Measurements from ENCODE around the gene TMEM185B.

TMEM185B gene

DNA sequence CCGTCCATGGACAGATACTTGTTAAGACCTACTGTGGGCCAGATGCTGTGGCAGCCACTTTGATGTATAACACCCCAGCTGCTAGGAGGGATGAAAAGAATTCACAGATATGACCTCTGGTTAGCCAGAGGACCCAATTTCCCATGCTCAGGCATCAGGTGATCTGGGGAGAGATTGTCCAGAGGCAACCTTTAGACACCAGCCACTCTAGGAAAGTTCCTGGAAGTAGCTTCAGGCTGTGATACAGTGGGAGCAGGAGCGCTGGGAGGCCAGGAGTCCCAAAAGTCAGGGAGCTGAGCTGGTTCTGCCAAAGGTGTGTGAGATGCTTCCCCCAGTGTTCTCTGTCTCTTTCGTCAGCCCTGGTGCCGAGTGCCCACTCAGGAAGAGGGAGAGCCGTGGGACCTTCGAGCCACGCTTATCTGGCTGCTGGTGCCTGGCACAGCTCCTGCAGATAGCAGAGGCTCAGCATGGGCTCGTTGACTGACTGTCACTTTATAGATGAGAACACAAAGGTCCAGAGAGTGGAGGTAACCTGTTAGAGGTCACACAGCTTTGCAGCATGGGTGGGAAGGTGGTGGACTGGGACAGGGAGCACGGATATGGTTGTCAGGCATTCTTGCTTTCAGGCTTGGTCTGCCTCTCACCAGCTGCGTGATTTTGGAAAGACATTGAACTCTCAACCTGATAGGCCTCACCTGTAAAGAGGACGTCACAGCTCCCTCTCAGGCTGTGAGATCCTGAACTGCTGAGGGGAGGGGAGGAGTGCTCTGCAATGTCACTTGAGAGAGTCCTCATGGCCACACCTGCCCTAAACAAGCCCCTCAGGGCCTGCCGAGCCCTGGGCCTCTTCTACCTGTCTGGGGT lies 21.7 kb upstream of the TMEM185B start:
- H3K4me3 ChIP-seq (ENCODE audit: low read depth, low read length), result no peak overlapping the region
- no peak for TF ChIP-seq CTCF (IDR thresholded peaks at IDR 0.05; ENCODE audit: borderline replicate concordance, insufficient read depth, low read depth, low read length)

DNA sequence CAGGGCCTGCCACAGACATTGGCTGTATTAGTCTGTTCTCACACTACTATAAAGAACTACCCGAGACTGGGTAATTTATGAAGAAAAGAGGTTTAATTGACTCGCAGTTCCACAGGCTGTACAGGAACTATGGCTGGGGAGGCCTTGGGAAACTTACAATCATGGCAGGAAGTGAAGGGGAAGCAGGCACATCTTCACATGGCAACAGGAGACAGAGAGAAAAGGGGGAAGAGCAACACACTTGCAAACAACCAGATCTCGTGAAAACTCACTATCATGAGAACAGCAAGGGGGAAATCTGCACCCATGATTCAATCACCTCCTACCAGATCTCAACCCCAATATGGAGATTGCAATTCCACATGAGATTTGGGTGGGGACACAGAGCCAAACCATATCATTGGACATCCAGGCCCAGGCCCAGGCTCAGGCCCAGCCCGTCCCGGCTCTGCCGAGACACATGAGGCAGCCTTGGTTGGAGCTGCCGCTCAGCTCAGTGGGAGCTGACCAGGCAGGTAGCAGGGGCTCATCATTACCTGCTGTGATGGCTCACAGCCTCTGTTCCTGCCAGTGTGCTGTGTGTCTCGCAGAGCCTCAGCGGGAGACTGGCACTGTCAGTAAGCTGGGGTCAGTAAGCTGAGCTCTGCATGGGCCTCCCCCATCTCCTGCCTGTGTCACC lies 20.8 kb upstream of the TMEM185B start:
- TF ChIP-seq CTCF (IDR thresholded peaks at IDR 0.05; ENCODE audit: borderline replicate concordance, insufficient read depth, low read depth, low read length), result no peak
- H3K4me3 ChIP-seq (ENCODE audit: low read depth, low read length), result no peak overlapping the region

GRCh38 chr2:120243211-120243610 lies 20.0 kb upstream of the TMEM185B start:
- no peak overlapping the region for H3K4me3 ChIP-seq (ENCODE audit: low read depth, low read length)
- TF ChIP-seq CTCF (IDR thresholded peaks at IDR 0.05; ENCODE audit: borderline replicate concordance, insufficient read depth, low read depth, low read length), result no peak

- no peak for TF ChIP-seq CTCF (IDR thresholded peaks at IDR 0.05; ENCODE audit: borderline replicate concordance, insufficient read depth, low read depth, low read length)
- H3K4me3 ChIP-seq (ENCODE audit: low read depth, low read length), result no peak overlapping the region
Measured at GRCh38 chr2:120241684-120242083, 18.5 kb upstream of the TMEM185B start.

DNA sequence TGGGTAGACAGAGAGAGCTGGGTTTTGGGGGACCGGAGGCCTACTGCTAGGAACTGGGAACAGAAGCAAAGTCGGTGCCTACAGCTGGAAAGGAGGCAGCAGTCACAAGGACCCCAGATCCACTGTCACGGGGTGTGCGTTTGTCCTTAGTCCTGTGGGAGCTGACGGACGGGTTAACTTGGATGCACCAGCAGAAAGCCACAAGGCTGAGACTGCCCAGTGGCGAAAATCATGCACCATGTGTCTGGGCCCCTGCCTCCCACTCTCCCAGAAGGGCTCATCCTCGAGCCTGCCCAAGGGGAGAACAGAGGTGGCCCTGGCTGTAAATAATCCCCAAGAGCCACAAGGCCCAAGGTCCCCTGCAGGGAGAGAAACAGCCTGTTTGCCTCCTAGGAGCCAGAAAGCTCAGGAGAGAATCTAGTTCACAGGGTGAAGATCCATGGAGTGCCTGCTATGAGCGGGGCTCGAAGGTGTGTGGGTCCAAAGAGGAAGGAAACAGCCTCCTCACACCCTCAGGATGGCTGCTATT lies 17.8 kb upstream of the TMEM185B start:
- no peak for TF ChIP-seq CTCF (IDR thresholded peaks at IDR 0.05; ENCODE audit: borderline replicate concordance, insufficient read depth, low read depth, low read length)
- no peak overlapping the region for H3K4me3 ChIP-seq (ENCODE audit: low read depth, low read length)

- no peak overlapping the region for H3K4me3 ChIP-seq (ENCODE audit: low read depth, low read length)
Measured at GRCh38 chr2:120239488-120240287, 16.5 kb upstream of the TMEM185B start.

More at GRCh38 chr2:120239488-120240287, 16.5 kb upstream of the TMEM185B start:
- no peak for TF ChIP-seq CTCF (IDR thresholded peaks at IDR 0.05; ENCODE audit: borderline replicate concordance, insufficient read depth, low read depth, low read length)

Measured in GM12875 (cell line).